GM21515 (cell line): ENCODE data around the gene RAB30.
"Not testable (repeated sequence)": the region's sequence is repeated elsewhere in the genome, so short reads cannot be mapped to it uniquely, and the experiment has no call there.

ENCODE experiments used
- ATAC-seq: cut with Tn5 transposase; IDR thresholded peaks from one replicate; pipeline ENCODE4 v1.9.1; 2021; ENCODE audit not compliant: unreplicated experiment

RAB30 gene

GRCh38 chr11:83011333-83012167, 60.1 kb downstream of the RAB30 start:
- ATAC-seq = no peak

GRCh38 chr11:83009999-83010398, 61.7 kb downstream of the RAB30 start:
- ATAC-seq = no peak

DNA sequence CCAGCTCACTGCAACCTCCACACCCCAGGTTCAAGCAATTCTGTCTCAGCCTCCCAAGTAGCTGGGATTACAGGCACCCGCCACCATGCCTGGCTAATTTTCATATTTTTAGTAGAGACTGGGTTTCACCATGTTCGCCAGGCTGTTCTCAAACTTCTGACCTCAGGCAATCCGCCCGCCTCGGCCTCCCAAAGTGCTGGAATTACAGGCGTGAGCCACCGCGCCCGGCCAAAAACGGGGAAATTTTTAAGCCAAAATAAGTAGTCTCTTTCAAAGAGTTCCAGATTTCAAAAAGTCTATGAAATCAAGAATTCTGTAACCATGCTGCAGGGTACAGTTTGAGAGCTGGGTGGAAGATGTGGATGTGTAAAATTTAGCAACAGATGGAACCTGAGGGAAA, 62.6 kb downstream of the RAB30 start:
- not testable (repeated sequence) for ATAC-seq

GRCh38 chr11:83008581-83008923, 63.1 kb downstream of the RAB30 start:
- no peak for ATAC-seq

- ATAC-seq = peak; percentile 46
These were observed 63.7 kb downstream of the RAB30 start for GRCh38 chr11:83007909-83008580.

- no peak for ATAC-seq
These were observed 64.2 kb downstream of the RAB30 start for GRCh38 chr11:83007477-83007876.

GRCh38 chr11:83006877-83007330, 64.8 kb downstream of the RAB30 start:
- peak; percentile 69 for ATAC-seq

DNA sequence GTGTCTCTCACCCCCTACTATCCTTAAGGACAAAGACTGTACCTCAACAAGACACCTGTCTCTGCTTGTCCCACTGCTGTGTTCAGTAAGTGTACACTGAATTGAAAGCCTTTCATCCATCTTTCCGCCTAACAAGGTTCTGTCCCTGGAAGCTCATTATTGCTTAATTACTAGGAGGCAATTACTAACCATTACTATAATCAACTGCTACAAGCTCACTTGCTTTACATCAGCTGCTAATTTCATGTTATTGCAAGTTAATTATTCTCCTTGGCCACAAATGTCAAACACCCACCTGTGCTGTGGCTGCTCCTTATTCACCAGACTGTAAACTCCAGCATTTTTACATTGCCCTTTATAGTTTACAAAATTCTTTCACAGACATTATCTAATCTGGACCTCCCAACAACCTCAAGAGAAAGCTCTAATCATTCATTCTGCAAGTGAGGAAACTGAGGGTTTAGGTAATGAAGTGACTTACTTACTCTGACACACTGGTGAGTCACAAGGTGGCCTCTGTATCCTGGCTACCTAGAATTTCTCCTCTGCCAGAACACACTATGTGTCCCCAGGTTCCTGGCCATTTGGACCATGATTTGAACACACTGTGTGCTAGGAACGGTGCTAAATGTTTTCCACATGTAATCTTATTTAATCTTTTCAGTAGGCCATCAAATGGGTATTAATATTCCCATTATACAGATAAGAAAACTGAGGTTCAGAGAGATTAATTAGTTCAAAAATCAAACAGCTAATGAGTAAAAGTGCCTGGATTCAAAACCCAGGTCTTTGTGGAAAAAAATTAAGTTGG, 66.7 kb downstream of the RAB30 start:
- ATAC-seq = no peak

DNA sequence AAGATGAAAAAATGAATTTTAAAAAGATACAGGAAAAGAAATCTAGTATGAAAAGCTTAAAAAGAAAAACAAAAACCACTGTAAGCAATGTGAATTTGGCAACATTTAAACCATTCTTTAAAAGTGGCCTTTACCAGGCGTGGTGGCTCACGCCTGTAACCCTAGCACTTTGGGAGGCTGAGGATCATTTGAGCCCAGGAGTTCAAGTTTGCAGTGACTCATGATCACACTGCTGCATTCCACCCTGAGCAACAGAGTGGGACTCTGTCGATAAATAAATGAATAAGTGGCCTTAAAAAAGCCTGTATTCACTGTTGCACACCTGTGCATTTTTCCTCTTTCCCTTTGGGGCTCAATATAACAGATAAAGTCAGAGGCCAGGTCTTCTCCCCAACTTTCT, 69.2 kb downstream of the RAB30 start:
- no peak for ATAC-seq

GRCh38 chr11:83002053-83002452, 69.6 kb downstream of the RAB30 start:
- no peak for ATAC-seq

- no peak for ATAC-seq
These were observed 71.3 kb downstream of the RAB30 start for GRCh38 chr11:83000381-83000780.

DNA sequence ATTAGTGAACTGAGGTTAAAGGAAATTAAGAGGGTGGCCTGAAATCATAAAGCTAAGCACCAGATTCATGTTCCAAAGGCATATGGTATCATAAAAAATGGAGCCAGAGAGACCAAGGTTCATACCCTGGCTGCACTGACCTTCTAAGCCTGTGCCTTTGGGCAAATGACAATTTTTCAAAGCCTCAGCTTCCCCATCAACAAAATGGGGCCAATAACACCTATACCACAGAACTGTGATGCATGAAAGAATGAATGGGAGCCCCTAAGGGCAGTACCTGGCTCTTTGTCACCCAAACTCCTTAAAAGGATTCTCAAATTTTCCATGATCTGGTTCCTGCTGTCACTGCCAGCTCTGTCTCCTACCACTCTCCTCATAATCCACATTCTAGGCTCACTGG, 72.5 kb downstream of the RAB30 start:
- ATAC-seq = no peak

DNA sequence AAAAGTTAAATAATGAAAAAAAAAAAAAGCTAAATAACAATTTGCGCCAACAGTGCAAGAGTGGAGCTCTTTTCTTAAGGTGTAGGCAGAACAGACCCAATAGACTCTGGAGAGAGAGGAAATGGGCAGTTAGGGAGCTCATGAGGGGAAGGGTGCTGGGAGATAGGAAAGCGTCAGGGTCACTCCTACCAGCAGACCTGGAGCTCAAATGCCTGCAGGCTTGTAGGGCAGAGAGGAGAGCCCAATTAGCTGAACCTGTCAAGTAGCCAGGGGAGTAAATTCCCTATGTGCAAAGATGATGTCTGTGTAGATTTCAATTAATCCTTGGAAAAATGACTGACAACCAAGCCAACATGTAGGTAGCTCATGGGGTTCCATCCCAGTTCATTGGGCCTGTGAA, 73.0 kb downstream of the RAB30 start:
- ATAC-seq = no peak

- ATAC-seq = peak; percentile 85
These were observed 74.6 kb downstream of the RAB30 start for GRCh38 chr11:82996966-82997606.

GRCh38 chr11:82995754-82996398, 75.8 kb downstream of the RAB30 start:
- peak; percentile 40 for ATAC-seq

GRCh38 chr11:82995235-82995634, 76.5 kb downstream of the RAB30 start:
- no peak for ATAC-seq

GRCh38 chr11:82994604-82995230, 77.0 kb downstream of the RAB30 start:
- no peak for ATAC-seq

- no peak for ATAC-seq
These were observed 79.5 kb downstream of the RAB30 start for GRCh38 chr11:82992223-82992622.

DNA sequence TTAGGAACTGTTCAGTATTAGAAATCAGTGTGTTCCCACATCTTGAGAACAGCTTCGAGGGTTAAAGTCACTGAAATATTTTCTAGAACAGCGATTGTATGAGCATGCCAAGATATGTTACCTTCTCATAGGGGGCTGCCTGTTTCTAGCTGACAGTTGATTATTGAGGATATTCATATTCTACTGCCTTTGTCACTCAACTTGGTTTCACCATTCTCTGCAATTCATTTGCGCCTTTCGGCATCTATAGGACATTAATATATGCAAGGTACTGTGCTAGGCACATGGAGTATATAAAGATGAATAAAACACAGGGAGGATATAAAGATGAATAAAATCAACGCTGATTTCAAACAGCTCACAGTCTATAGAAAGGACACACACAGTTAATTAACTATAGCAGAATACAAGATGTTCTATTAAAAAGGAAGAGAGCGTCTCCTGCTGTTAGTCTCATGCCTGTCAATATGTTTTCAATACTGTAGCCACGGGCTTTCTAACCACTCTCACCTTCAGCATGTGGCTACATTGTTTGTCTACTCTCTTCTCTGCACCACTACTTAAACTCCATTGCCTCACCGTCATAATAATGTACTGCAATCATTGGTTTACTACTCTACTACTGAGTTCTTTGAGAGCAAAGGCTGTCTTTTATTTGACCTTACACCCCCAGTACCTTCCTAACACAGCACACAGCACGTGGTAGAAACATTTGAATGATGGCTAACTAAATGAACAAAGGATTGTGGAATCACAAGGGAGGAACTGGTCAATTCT, 81.9 kb downstream of the RAB30 start:
- ATAC-seq = no peak
